ENCODE measurements around the gene ANKRD23.

Gene ANKRD23

GRCh38 chr2:96824079-96824870 lies 19.5 kb downstream of the ANKRD23 start:
- Histone ChIP-seq H3K4me1 (ENCODE audit: control insufficient read depth, insufficient read depth, low read length) (peaks cover 16% of the 10 kb centered on the region), H3K27me3 (ENCODE audit: control insufficient read depth, insufficient read depth, low read length, poor library complexity, severe bottlenecking) (no peaks in the 10 kb centered on the region), H3K9me3 (ENCODE audit: control insufficient read depth, low read length) (no peaks in the 10 kb centered on the region), H3K4me3 (ENCODE audit: insufficient read depth, low read depth, low read length) (no peak overlapping the region), H3K36me3 (ENCODE audit: control insufficient read depth, insufficient read depth, low read length) (peaks cover 27% of the 10 kb centered on the region), H3K27ac (ENCODE audit: insufficient read depth, low read depth, low read length, poor library complexity, severe bottlenecking) (no peak overlapping the region)
- WGBS, 2 experiments: 91 to 93% methylated on average over 6 of the region's 6 CpGs

GRCh38 chr2:96823198-96823597 lies 20.6 kb downstream of the ANKRD23 start:
- Histone ChIP-seq H3K27ac (ENCODE audit: insufficient read depth, low read depth, low read length, poor library complexity, severe bottlenecking) (no peak overlapping the region), H3K4me1 (ENCODE audit: control insufficient read depth, insufficient read depth, low read length) (peaks cover 23% of the 10 kb centered on the region), H3K9me3 (ENCODE audit: control insufficient read depth, low read length) (no peaks in the 10 kb centered on the region), H3K4me3 (ENCODE audit: insufficient read depth, low read depth, low read length) (no peak overlapping the region), H3K36me3 (ENCODE audit: control insufficient read depth, insufficient read depth, low read length) (peaks cover 19% of the 10 kb centered on the region), H3K27me3 (ENCODE audit: control insufficient read depth, insufficient read depth, low read length, poor library complexity, severe bottlenecking) (no peaks in the 10 kb centered on the region)
- WGBS, 2 experiments: 96% methylated on average over 11 of the region's 11 CpGs

- Histone ChIP-seq H3K4me1 (ENCODE audit: control insufficient read depth, insufficient read depth, low read length) (peaks cover 23% of the 10 kb centered on the region), H3K4me3 (ENCODE audit: insufficient read depth, low read depth, low read length) (no peak overlapping the region)
- 93 to 97% methylated on average over 4 of the region's 4 CpGs for WGBS, 2 experiments
These were observed 21.0 kb downstream of the ANKRD23 start for GRCh38 chr2:96822786-96823185.

GRCh38 chr2:96821113-96821675 lies 22.6 kb downstream of the ANKRD23 start:
- 79 to 81% methylated on average over 11 of the region's 11 CpGs for WGBS, 2 experiments
- Histone ChIP-seq H3K9me3 (ENCODE audit: control insufficient read depth, low read length) (no peaks in the 10 kb centered on the region), H3K4me1 (ENCODE audit: control insufficient read depth, insufficient read depth, low read length) (peaks cover 23% of the 10 kb centered on the region), H3K27ac (ENCODE audit: insufficient read depth, low read depth, low read length, poor library complexity, severe bottlenecking) (no peak overlapping the region), H3K27me3 (ENCODE audit: control insufficient read depth, insufficient read depth, low read length, poor library complexity, severe bottlenecking) (no peaks in the 10 kb centered on the region), H3K4me3 (ENCODE audit: insufficient read depth, low read depth, low read length) (no peak overlapping the region), H3K36me3 (ENCODE audit: control insufficient read depth, insufficient read depth, low read length) (peaks cover 10% of the 10 kb centered on the region)

More at GRCh38 chr2:96822786-96823185, 21.0 kb downstream of the ANKRD23 start:
- H3K27me3 ChIP-seq (ENCODE audit: control insufficient read depth, insufficient read depth, low read length, poor library complexity, severe bottlenecking): no peaks in the 10 kb centered on the region
- H3K9me3 ChIP-seq (ENCODE audit: control insufficient read depth, low read length): no peaks in the 10 kb centered on the region
- peaks cover 15% of the 10 kb centered on the region for H3K36me3 ChIP-seq (ENCODE audit: control insufficient read depth, insufficient read depth, low read length)
- H3K27ac ChIP-seq (ENCODE audit: insufficient read depth, low read depth, low read length, poor library complexity, severe bottlenecking): no peak overlapping the region

- Histone ChIP-seq H3K9me3 (ENCODE audit: control insufficient read depth, low read length) (no peaks in the 10 kb centered on the region), H3K4me1 (ENCODE audit: control insufficient read depth, insufficient read depth, low read length) (peaks cover 23% of the 10 kb centered on the region), H3K27me3 (ENCODE audit: control insufficient read depth, insufficient read depth, low read length, poor library complexity, severe bottlenecking) (peaks cover 4% of the 10 kb centered on the region), H3K27ac (ENCODE audit: insufficient read depth, low read depth, low read length, poor library complexity, severe bottlenecking) (no peak overlapping the region), H3K4me3 (ENCODE audit: insufficient read depth, low read depth, low read length) (no peak overlapping the region), H3K36me3 (ENCODE audit: control insufficient read depth, insufficient read depth, low read length) (no peaks in the 10 kb centered on the region)
- whole genome bisulfite sequencing, 2 experiments: 93% methylated on average over 12 of the region's 12 CpGs
These were observed 23.8 kb downstream of the ANKRD23 start for GRCh38 chr2:96819876-96820511.

GRCh38 chr2:96819128-96819875 lies 24.5 kb downstream of the ANKRD23 start:
- Histone ChIP-seq H3K4me3 (ENCODE audit: insufficient read depth, low read depth, low read length) (no peak overlapping the region), H3K27ac (ENCODE audit: insufficient read depth, low read depth, low read length, poor library complexity, severe bottlenecking) (no peak overlapping the region), H3K27me3 (ENCODE audit: control insufficient read depth, insufficient read depth, low read length, poor library complexity, severe bottlenecking) (peaks cover 4% of the 10 kb centered on the region), H3K9me3 (ENCODE audit: control insufficient read depth, low read length) (no peaks in the 10 kb centered on the region), H3K4me1 (ENCODE audit: control insufficient read depth, insufficient read depth, low read length) (peaks cover 23% of the 10 kb centered on the region), H3K36me3 (ENCODE audit: control insufficient read depth, insufficient read depth, low read length) (no peaks in the 10 kb centered on the region)
- WGBS, 2 experiments: 89 to 90% methylated on average over 10 of the region's 10 CpGs

GRCh38 chr2:96817882-96818281 lies 25.9 kb downstream of the ANKRD23 start:
- no peaks in the 10 kb centered on the region for H3K9me3 ChIP-seq (ENCODE audit: control insufficient read depth, low read length)
- H3K27me3 ChIP-seq (ENCODE audit: control insufficient read depth, insufficient read depth, low read length, poor library complexity, severe bottlenecking): peaks cover 4% of the 10 kb centered on the region
- H3K36me3 ChIP-seq (ENCODE audit: control insufficient read depth, insufficient read depth, low read length): no peaks in the 10 kb centered on the region
- H3K4me3 ChIP-seq (ENCODE audit: insufficient read depth, low read depth, low read length): peak overlapping the region; percentile 74
- H3K27ac ChIP-seq (ENCODE audit: insufficient read depth, low read depth, low read length, poor library complexity, severe bottlenecking): no peak overlapping the region
- peaks cover 23% of the 10 kb centered on the region for H3K4me1 ChIP-seq (ENCODE audit: control insufficient read depth, insufficient read depth, low read length)
- 91 to 93% methylated on average over 8 of the region's 8 CpGs for WGBS, 2 experiments

GRCh38 chr2:96816836-96817702 lies 26.8 kb downstream of the ANKRD23 start:
- no peaks in the 10 kb centered on the region for H3K9me3 ChIP-seq (ENCODE audit: control insufficient read depth, low read length)
- peaks cover 23% of the 10 kb centered on the region for H3K4me1 ChIP-seq (ENCODE audit: control insufficient read depth, insufficient read depth, low read length)
- peak overlapping the region; percentile 74 for H3K4me3 ChIP-seq (ENCODE audit: insufficient read depth, low read depth, low read length)
- H3K27ac ChIP-seq (ENCODE audit: insufficient read depth, low read depth, low read length, poor library complexity, severe bottlenecking): no peak overlapping the region
- no peaks in the 10 kb centered on the region for H3K36me3 ChIP-seq (ENCODE audit: control insufficient read depth, insufficient read depth, low read length)
- H3K27me3 ChIP-seq (ENCODE audit: control insufficient read depth, insufficient read depth, low read length, poor library complexity, severe bottlenecking): peaks cover 4% of the 10 kb centered on the region
- 2 to 3% methylated on average over 89 of the region's 89 CpGs for WGBS, 2 experiments

- Histone ChIP-seq H3K9me3 (ENCODE audit: control insufficient read depth, low read length) (no peaks in the 10 kb centered on the region), H3K27me3 (ENCODE audit: control insufficient read depth, insufficient read depth, low read length, poor library complexity, severe bottlenecking) (peaks cover 4% of the 10 kb centered on the region), H3K4me1 (ENCODE audit: control insufficient read depth, insufficient read depth, low read length) (peaks cover 22% of the 10 kb centered on the region), H3K27ac (ENCODE audit: insufficient read depth, low read depth, low read length, poor library complexity, severe bottlenecking) (peak within 1 kb of the TSS; percentile 76), H3K36me3 (ENCODE audit: control insufficient read depth, insufficient read depth, low read length) (no peaks in the 10 kb centered on the region), H3K4me3 (ENCODE audit: insufficient read depth, low read depth, low read length) (peak within 1 kb of the TSS; percentile 74)
- WGBS, 2 experiments: 0% methylated on average over 103 of the region's 103 CpGs
These were observed 27.5 kb downstream of the ANKRD23 start, which contains the start of gene CNNM3 for GRCh38 chr2:96816127-96816835. Gene CNNM3 (plus strand): TSS chr2:96816268. CDS start chr2:96816278, 10 bp downstream.
